Panc1 (cell line): ENCODE data around the gene IGSF9.

Experiments
- CTCF ChIP-seq: fragments of 450-650 bp; IDR thresholded peaks from 2 replicates; pipeline ENCODE4 v1.5.1; 2017; ENCODE audit warnings: mild to moderate bottlenecking
- POLR2AphosphoS5 ChIP-seq: IDR thresholded peaks from 2 replicates; pipeline ENCODE4 v1.6.1; 2012; ENCODE audit warnings: mild to moderate bottlenecking, low read depth, low read length, moderate library complexity

- no peak for TF ChIP-seq CTCF
- TF ChIP-seq POLR2AphosphoS5, result no peak
Observed at GRCh38 chr1:159993911-159994310, 48.5 kb upstream of the IGSF9 start.
